ENCODE data around the gene UNK.

UNK gene

DNA sequence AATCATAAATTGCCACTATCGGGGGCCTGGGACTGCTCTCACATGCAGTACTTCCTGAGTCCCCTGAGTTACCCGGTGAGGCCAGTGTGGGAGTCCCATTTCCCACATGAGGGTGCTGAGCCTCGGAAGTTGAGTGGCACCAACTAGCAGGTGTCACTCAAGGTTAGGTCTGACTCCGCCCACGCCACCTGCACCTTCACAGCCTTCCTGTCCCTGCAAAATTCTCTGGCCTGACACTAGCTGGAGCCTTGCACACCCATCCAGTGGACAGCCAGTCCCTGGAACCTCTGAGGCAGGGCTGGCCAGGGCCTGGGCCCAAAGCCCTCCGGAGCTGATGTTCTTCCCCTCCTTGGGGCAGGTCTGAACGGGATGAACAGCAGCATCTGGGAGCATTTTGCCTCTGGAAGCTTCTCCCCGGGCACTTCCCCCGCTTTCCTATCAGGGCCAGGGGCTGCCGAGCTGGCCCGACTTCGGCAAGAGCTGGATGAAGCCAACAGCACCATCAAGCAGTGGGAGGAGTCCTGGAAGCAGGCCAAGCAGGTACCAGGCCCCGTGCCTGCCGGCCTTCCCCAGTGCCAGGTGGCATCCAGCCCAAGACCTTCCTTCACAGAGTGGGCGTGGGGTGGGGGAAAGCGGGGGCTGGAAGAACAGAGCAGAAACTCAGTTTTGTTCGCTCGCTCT, 37.7 kb downstream of the UNK start:
- Histone ChIP-seq H3K9me3 (ENCODE audit: severe bottlenecking) (no peaks in the 10 kb centered on the region), H3K27me3 (ENCODE audit: insufficient read depth, poor library complexity, severe bottlenecking) (no peaks in the 10 kb centered on the region), H3K4me3 (ENCODE audit: severe bottlenecking) (no peak overlapping the region), H3K36me3 (ENCODE audit: low read depth) (peaks cover 45% of the 10 kb centered on the region), H3K4me1 (ENCODE audit: insufficient read depth, poor library complexity, severe bottlenecking) (no peaks in the 10 kb centered on the region), H3K27ac (ENCODE audit: poor library complexity, severe bottlenecking) (no peak overlapping the region)
- ATAC-seq (ENCODE audit: low read depth) (no peak), DNase-seq (ENCODE audit: low spot score) (peak; percentile 68)
- TF ChIP-seq, protein P1, sequence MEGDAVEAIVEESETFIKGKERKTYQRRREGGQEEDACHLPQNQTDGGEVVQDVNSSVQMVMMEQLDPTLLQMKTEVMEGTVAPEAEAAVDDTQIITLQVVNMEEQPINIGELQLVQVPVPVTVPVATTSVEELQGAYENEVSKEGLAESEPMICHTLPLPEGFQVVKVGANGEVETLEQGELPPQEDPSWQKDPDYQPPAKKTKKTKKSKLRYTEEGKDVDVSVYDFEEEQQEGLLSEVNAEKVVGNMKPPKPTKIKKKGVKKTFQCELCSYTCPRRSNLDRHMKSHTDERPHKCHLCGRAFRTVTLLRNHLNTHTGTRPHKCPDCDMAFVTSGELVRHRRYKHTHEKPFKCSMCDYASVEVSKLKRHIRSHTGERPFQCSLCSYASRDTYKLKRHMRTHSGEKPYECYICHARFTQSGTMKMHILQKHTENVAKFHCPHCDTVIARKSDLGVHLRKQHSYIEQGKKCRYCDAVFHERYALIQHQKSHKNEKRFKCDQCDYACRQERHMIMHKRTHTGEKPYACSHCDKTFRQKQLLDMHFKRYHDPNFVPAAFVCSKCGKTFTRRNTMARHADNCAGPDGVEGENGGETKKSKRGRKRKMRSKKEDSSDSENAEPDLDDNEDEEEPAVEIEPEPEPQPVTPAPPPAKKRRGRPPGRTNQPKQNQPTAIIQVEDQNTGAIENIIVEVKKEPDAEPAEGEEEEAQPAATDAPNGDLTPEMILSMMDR (IDR thresholded peaks at IDR 0.05; ENCODE audit: poor library complexity, severe bottlenecking): no peak

GRCh38 chr17:75822800-75823166, 38.2 kb downstream of the UNK start:
- no peaks in the 10 kb centered on the region for H3K9me3 ChIP-seq (ENCODE audit: severe bottlenecking)
- no peak for ATAC-seq (ENCODE audit: low read depth)
- H3K36me3 ChIP-seq (ENCODE audit: low read depth): peaks cover 45% of the 10 kb centered on the region
- TF ChIP-seq, protein P1 (IDR thresholded peaks at IDR 0.05; ENCODE audit: poor library complexity, severe bottlenecking): no peak
- H3K4me3 ChIP-seq (ENCODE audit: severe bottlenecking): no peak overlapping the region
- no peak overlapping the region for H3K27ac ChIP-seq (ENCODE audit: poor library complexity, severe bottlenecking)
- no peak for DNase-seq (ENCODE audit: low spot score)
- no peaks in the 10 kb centered on the region for H3K27me3 ChIP-seq (ENCODE audit: insufficient read depth, poor library complexity, severe bottlenecking)
- H3K4me1 ChIP-seq (ENCODE audit: insufficient read depth, poor library complexity, severe bottlenecking): no peaks in the 10 kb centered on the region

DNA sequence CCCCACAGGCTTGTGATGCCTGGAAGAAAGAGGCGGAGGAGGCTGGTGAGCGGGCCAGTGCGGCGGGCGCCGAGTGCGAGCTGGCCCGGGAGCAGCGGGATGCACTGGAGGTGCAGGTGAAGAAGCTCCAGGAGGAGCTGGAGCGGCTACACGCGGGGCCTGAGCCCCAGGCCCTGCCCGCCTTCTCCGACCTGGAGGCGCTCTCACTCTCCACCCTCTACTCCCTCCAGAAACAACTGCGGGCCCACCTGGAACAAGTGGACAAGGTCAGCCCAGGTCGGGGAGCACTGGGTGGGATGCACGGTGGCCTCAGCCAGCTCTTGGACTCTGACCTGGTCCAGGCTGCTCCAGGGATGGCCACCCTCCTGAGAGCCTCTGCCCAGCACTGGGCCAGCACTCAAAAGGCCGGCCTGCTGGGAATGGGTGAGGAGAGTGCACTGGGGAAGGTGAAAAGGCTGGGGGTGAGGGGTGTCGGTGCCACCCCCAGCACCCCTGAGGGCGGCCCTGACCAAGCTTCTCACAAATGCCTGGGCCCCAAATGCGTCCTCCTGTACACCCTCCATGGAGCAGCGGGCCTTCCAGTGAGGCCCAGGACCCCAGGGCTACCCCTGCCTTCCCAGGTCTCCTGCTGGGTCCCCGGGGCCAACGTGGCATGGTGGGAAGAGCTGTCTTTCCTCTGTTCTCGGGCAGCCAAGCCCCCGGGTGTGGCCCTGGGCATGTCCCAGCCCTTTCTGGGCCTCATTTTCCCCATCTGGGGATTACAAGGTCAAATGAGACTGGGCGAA, 38.8 kb downstream of the UNK start:
- H3K36me3 ChIP-seq (ENCODE audit: low read depth): peaks cover 45% of the 10 kb centered on the region
- no peaks in the 10 kb centered on the region for H3K4me1 ChIP-seq (ENCODE audit: insufficient read depth, poor library complexity, severe bottlenecking)
- no peak overlapping the region for H3K4me3 ChIP-seq (ENCODE audit: severe bottlenecking)
- H3K27ac ChIP-seq (ENCODE audit: poor library complexity, severe bottlenecking): no peak overlapping the region
- H3K27me3 ChIP-seq (ENCODE audit: insufficient read depth, poor library complexity, severe bottlenecking): no peaks in the 10 kb centered on the region
- H3K9me3 ChIP-seq (ENCODE audit: severe bottlenecking): no peaks in the 10 kb centered on the region
- ATAC-seq (ENCODE audit: low read depth) (no peak), DNase-seq (ENCODE audit: low spot score) (peak; percentile 61)
- TF ChIP-seq, protein P1 (IDR thresholded peaks at IDR 0.05; ENCODE audit: poor library complexity, severe bottlenecking): no peak

GRCh38 chr17:75824050-75824552, 39.5 kb downstream of the UNK start:
- H3K4me1 ChIP-seq (ENCODE audit: insufficient read depth, poor library complexity, severe bottlenecking): no peaks in the 10 kb centered on the region
- H3K27ac ChIP-seq (ENCODE audit: poor library complexity, severe bottlenecking): no peak overlapping the region
- TF ChIP-seq, protein P1 (IDR thresholded peaks at IDR 0.05; ENCODE audit: poor library complexity, severe bottlenecking): no peak
- H3K9me3 ChIP-seq (ENCODE audit: severe bottlenecking): no peaks in the 10 kb centered on the region
- no peak overlapping the region for H3K4me3 ChIP-seq (ENCODE audit: severe bottlenecking)
- H3K27me3 ChIP-seq (ENCODE audit: insufficient read depth, poor library complexity, severe bottlenecking): no peaks in the 10 kb centered on the region
- DNase-seq (ENCODE audit: low spot score) (peak; percentile 45), ATAC-seq (ENCODE audit: low read depth) (no peak)
- H3K36me3 ChIP-seq (ENCODE audit: low read depth): peaks cover 42% of the 10 kb centered on the region
